Stimulated activated CD8-positive, alpha-beta memory T cell treated with anti-CD3 and anti-CD28 coated beads, Interleukin-4, amount 100 ng/mL, for 1 hour (primary cell): ENCODE measurements around the gene CEBPB.

Experiments used
- DNase-seq, 2 donors: peaks; one replicate each; pipeline ENCODE4 v3.0.0-alpha.2; 2020; ENCODE audit warnings: low read depth in 2 of 2, low spot score in 1 of 2

CEBPB gene

GRCh38 chr20:50210066-50210619, 19.5 kb downstream of the CEBPB start:
- no peak for DNase-seq

- no peak for DNase-seq
These were observed 20.5 kb downstream of the CEBPB start for GRCh38 chr20:50211091-50211490.

- no peak for DNase-seq
These were observed 23.0 kb downstream of the CEBPB start for GRCh38 chr20:50213531-50214106.

GRCh38 chr20:50214226-50215024, 23.8 kb downstream of the CEBPB start:
- DNase-seq, result no peak

GRCh38 chr20:50215101-50215690, 24.6 kb downstream of the CEBPB start:
- DNase-seq, result no peak

- DNase-seq, result no peak
These were observed 25.3 kb downstream of the CEBPB start for GRCh38 chr20:50215926-50216325.

- no peak for DNase-seq
These were observed 26.0 kb downstream of the CEBPB start for GRCh38 chr20:50216543-50217206.

- no peak for DNase-seq
These were observed 26.7 kb downstream of the CEBPB start for GRCh38 chr20:50217207-50217949.

GRCh38 chr20:50218987-50219435, 28.4 kb downstream of the CEBPB start:
- no peak for DNase-seq

GRCh38 chr20:50219600-50219999, 29.0 kb downstream of the CEBPB start:
- no peak for DNase-seq

- DNase-seq, result no peak
These were observed 29.7 kb downstream of the CEBPB start for GRCh38 chr20:50220093-50220893.

GRCh38 chr20:50220894-50221365, 30.3 kb downstream of the CEBPB start:
- no peak for DNase-seq

- no peak for DNase-seq
These were observed 31.1 kb downstream of the CEBPB start for GRCh38 chr20:50221501-50222308.

- no peak for DNase-seq
These were observed 31.8 kb downstream of the CEBPB start for GRCh38 chr20:50222309-50223038.

GRCh38 chr20:50223039-50224005, 32.7 kb downstream of the CEBPB start:
- no peak for DNase-seq

GRCh38 chr20:50224052-50224451, 33.4 kb downstream of the CEBPB start:
- no peak for DNase-seq
